ENCODE results near the gene MID1IP1.

Gene MID1IP1

DNA sequence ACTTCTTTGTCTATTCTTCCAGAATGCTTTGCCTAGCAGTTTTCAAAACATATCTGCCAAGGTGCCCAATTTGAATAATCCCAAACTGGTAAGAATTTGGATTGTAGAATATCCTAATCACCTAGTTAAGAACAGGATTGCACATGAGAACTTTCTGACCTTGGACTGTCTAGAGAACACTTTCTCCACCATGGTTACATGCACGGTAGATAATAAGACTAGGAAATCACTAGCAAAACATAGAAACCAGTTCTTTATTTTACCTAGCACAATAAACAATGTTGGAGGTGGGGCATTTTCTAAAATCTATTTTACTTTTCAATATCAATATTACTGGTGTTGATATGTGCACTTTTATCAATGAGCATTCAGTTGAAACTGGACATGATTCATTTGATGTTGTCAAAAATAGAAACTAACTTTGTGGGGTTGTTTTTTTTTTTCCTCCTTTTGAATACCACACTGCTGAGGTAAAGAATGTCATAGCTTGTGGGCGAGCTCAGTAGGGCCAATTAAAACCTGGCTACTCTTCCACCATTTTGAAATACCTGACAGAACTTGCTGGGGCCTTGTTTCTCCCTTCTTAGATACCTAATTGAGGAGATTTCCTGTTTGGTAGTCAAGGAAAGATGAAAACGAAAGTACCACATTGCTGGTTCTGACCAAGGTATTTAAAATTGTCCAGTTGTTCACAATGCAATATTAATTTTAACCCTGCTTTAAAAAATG is 10.4 kb downstream of the MID1IP1 start:
- Histone ChIP-seq H3K27me3 (replicated peaks; ENCODE audit: control insufficient read depth, insufficient read depth, low read length, poor library complexity, severe bottlenecking) (no peaks in the 10 kb centered on the region), H3K9me3 (ENCODE audit: control insufficient read depth, low read length) (no peaks in the 10 kb centered on the region), H3K27ac (ENCODE audit: insufficient read depth, low read length, poor library complexity, severe bottlenecking) (peak overlapping the region; percentile 65), H3K4me1 (ENCODE audit: control insufficient read depth, insufficient read depth, low read length, poor library complexity, severe bottlenecking) (peaks cover 23% of the 10 kb centered on the region), H3K4me3 (ENCODE audit: insufficient read depth, low read depth, low read length, poor library complexity, severe bottlenecking) (no peak overlapping the region), H3K36me3 (ENCODE audit: control insufficient read depth, insufficient read depth, low read length) (no peaks in the 10 kb centered on the region)
- DNase-seq, result no peak

- Histone ChIP-seq H3K4me1 (ENCODE audit: control insufficient read depth, insufficient read depth, low read length, poor library complexity, severe bottlenecking) (peaks cover 30% of the 10 kb centered on the region), H3K36me3 (ENCODE audit: control insufficient read depth, insufficient read depth, low read length) (no peaks in the 10 kb centered on the region), H3K27ac (ENCODE audit: insufficient read depth, low read length, poor library complexity, severe bottlenecking) (peak overlapping the region; percentile 48), H3K4me3 (ENCODE audit: insufficient read depth, low read depth, low read length, poor library complexity, severe bottlenecking) (no peak overlapping the region), H3K27me3 (replicated peaks; ENCODE audit: control insufficient read depth, insufficient read depth, low read length, poor library complexity, severe bottlenecking) (no peaks in the 10 kb centered on the region), H3K9me3 (ENCODE audit: control insufficient read depth, low read length) (no peaks in the 10 kb centered on the region)
- peak in 2 of 3 donors; percentile 9 for DNase-seq
These were observed 14.9 kb downstream of the MID1IP1 start for GRCh38 chrX:38816155-38816554.

GRCh38 chrX:38817004-38817703 is 15.9 kb downstream of the MID1IP1 start:
- Histone ChIP-seq H3K27ac (ENCODE audit: insufficient read depth, low read length, poor library complexity, severe bottlenecking) (peak overlapping the region; percentile 48), H3K4me3 (ENCODE audit: insufficient read depth, low read depth, low read length, poor library complexity, severe bottlenecking) (no peak overlapping the region), H3K27me3 (replicated peaks; ENCODE audit: control insufficient read depth, insufficient read depth, low read length, poor library complexity, severe bottlenecking) (no peaks in the 10 kb centered on the region), H3K9me3 (ENCODE audit: control insufficient read depth, low read length) (no peaks in the 10 kb centered on the region), H3K36me3 (ENCODE audit: control insufficient read depth, insufficient read depth, low read length) (no peaks in the 10 kb centered on the region), H3K4me1 (ENCODE audit: control insufficient read depth, insufficient read depth, low read length, poor library complexity, severe bottlenecking) (peaks cover 30% of the 10 kb centered on the region)
- DNase-seq, result no peak

DNA sequence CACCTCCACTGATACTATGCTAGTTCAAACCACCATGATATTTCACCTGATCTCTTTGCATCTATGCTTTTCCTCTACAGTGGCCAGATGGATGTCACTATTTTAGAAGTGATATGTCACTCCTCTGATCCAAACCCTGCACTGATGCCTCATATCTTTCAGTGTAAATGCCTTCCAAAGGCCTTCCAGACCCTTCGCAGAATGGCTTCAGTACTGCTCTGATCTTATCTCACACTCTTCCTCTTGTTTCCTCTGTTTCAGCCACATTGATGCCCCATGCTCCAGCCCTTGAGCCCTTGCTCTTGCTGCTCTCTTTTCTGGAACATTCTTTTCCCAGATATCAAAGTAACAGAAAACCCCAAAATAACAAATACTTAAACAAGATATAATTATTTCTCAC is 17.9 kb downstream of the MID1IP1 start:
- no peak for DNase-seq
- Histone ChIP-seq H3K36me3 (ENCODE audit: control insufficient read depth, insufficient read depth, low read length) (no peaks in the 10 kb centered on the region), H3K27ac (ENCODE audit: insufficient read depth, low read length, poor library complexity, severe bottlenecking) (no peak overlapping the region), H3K4me3 (ENCODE audit: insufficient read depth, low read depth, low read length, poor library complexity, severe bottlenecking) (no peak overlapping the region), H3K4me1 (ENCODE audit: control insufficient read depth, insufficient read depth, low read length, poor library complexity, severe bottlenecking) (peaks cover 30% of the 10 kb centered on the region), H3K27me3 (replicated peaks; ENCODE audit: control insufficient read depth, insufficient read depth, low read length, poor library complexity, severe bottlenecking) (no peaks in the 10 kb centered on the region), H3K9me3 (ENCODE audit: control insufficient read depth, low read length) (no peaks in the 10 kb centered on the region)

GRCh38 chrX:38819709-38820108 is 18.4 kb downstream of the MID1IP1 start:
- Histone ChIP-seq H3K4me3 (ENCODE audit: insufficient read depth, low read depth, low read length, poor library complexity, severe bottlenecking) (no peak overlapping the region), H3K9me3 (ENCODE audit: control insufficient read depth, low read length) (no peaks in the 10 kb centered on the region), H3K27ac (ENCODE audit: insufficient read depth, low read length, poor library complexity, severe bottlenecking) (no peak overlapping the region), H3K4me1 (ENCODE audit: control insufficient read depth, insufficient read depth, low read length, poor library complexity, severe bottlenecking) (peaks cover 30% of the 10 kb centered on the region), H3K27me3 (replicated peaks; ENCODE audit: control insufficient read depth, insufficient read depth, low read length, poor library complexity, severe bottlenecking) (no peaks in the 10 kb centered on the region), H3K36me3 (ENCODE audit: control insufficient read depth, insufficient read depth, low read length) (no peaks in the 10 kb centered on the region)
- DNase-seq, result no peak

DNA sequence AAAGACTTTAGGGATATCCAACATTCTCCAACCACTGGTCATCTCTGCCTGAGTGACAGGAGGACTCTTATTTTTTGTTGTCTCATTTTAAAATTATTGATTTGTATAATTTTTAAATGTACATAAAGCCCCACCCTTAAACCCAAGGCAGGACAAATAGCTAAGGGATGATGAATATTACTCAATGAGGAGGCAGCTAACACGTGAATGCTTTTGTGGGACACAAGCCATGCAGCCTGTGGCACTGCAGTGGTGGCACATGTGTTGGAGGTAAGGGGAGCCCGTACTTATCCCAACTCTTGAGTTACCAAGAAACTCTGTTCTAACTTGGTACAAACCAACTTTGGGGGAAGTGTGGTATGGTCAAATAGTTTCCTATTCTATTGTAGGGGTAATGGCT is 19.5 kb downstream of the MID1IP1 start:
- no peaks in the 10 kb centered on the region for H3K27me3 ChIP-seq (replicated peaks; ENCODE audit: control insufficient read depth, insufficient read depth, low read length, poor library complexity, severe bottlenecking)
- no peak for DNase-seq
- no peak overlapping the region for H3K4me3 ChIP-seq (ENCODE audit: insufficient read depth, low read depth, low read length, poor library complexity, severe bottlenecking)
- no peaks in the 10 kb centered on the region for H3K36me3 ChIP-seq (ENCODE audit: control insufficient read depth, insufficient read depth, low read length)
- H3K9me3 ChIP-seq (ENCODE audit: control insufficient read depth, low read length), result no peaks in the 10 kb centered on the region
- H3K4me1 ChIP-seq (ENCODE audit: control insufficient read depth, insufficient read depth, low read length, poor library complexity, severe bottlenecking), result peaks cover 30% of the 10 kb centered on the region
- H3K27ac ChIP-seq (ENCODE audit: insufficient read depth, low read length, poor library complexity, severe bottlenecking), result no peak overlapping the region

DNA sequence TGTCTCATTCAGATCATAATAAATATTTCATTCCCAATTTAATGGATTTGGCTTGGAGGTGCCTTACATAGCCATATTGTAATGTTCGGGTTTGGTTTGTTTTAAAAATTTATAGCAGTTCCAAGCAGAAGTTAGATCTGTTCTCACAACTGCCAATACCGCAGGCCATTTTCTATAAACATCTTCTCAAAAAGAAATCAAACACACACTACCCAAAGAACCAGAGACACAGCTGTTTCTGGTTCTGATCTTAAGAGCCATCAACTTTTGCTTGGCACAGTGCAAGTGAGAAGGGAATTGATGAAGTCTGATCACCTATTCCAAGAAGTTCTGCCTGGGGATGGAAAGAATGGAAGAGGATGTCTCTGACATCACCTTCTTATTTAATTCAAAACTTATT is 22.9 kb downstream of the MID1IP1 start:
- DNase-seq, result no peak
- Histone ChIP-seq H3K4me1 (ENCODE audit: control insufficient read depth, insufficient read depth, low read length, poor library complexity, severe bottlenecking) (peaks cover 5% of the 10 kb centered on the region), H3K36me3 (ENCODE audit: control insufficient read depth, insufficient read depth, low read length) (no peaks in the 10 kb centered on the region), H3K9me3 (ENCODE audit: control insufficient read depth, low read length) (no peaks in the 10 kb centered on the region), H3K4me3 (ENCODE audit: insufficient read depth, low read depth, low read length, poor library complexity, severe bottlenecking) (no peak overlapping the region), H3K27me3 (replicated peaks; ENCODE audit: control insufficient read depth, insufficient read depth, low read length, poor library complexity, severe bottlenecking) (no peaks in the 10 kb centered on the region), H3K27ac (ENCODE audit: insufficient read depth, low read length, poor library complexity, severe bottlenecking) (no peak overlapping the region)

- Histone ChIP-seq H3K4me3 (ENCODE audit: insufficient read depth, low read depth, low read length, poor library complexity, severe bottlenecking) (no peak overlapping the region), H3K27ac (ENCODE audit: insufficient read depth, low read length, poor library complexity, severe bottlenecking) (no peak overlapping the region), H3K27me3 (replicated peaks; ENCODE audit: control insufficient read depth, insufficient read depth, low read length, poor library complexity, severe bottlenecking) (no peaks in the 10 kb centered on the region), H3K36me3 (ENCODE audit: control insufficient read depth, insufficient read depth, low read length) (no peaks in the 10 kb centered on the region), H3K9me3 (ENCODE audit: control insufficient read depth, low read length) (no peaks in the 10 kb centered on the region), H3K4me1 (ENCODE audit: control insufficient read depth, insufficient read depth, low read length, poor library complexity, severe bottlenecking) (no peaks in the 10 kb centered on the region)
- DNase-seq, result no peak
These were observed 30.7 kb downstream of the MID1IP1 start for GRCh38 chrX:38831949-38832348.

DNA sequence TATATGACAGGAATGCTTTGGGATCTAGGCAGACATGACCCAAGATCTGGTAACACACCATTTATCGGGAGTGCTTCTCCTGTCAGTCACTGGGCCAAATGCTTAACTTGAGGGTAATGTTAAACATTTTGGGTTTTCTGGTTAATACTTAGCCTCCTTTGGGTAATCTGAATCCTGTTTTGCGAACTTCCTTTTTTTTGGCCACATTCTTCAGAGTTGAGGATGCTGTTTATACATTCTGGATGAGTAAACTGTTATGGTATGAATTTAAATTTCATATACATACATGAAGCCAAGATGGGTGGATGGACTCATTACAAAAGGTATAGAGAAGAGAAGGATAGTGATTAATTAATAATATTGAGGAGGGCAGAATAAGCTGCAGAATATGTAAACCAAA is 36.1 kb downstream of the MID1IP1 start:
- H3K4me3 ChIP-seq (ENCODE audit: insufficient read depth, low read depth, low read length, poor library complexity, severe bottlenecking), result no peak overlapping the region
- H3K9me3 ChIP-seq (ENCODE audit: control insufficient read depth, low read length), result no peaks in the 10 kb centered on the region
- no peaks in the 10 kb centered on the region for H3K36me3 ChIP-seq (ENCODE audit: control insufficient read depth, insufficient read depth, low read length)
- no peaks in the 10 kb centered on the region for H3K4me1 ChIP-seq (ENCODE audit: control insufficient read depth, insufficient read depth, low read length, poor library complexity, severe bottlenecking)
- no peak for DNase-seq
- no peaks in the 10 kb centered on the region for H3K27me3 ChIP-seq (replicated peaks; ENCODE audit: control insufficient read depth, insufficient read depth, low read length, poor library complexity, severe bottlenecking)
- H3K27ac ChIP-seq (ENCODE audit: insufficient read depth, low read length, poor library complexity, severe bottlenecking), result no peak overlapping the region

- DNase-seq, result no peak
- Histone ChIP-seq H3K27ac (ENCODE audit: insufficient read depth, low read length, poor library complexity, severe bottlenecking) (no peak overlapping the region), H3K27me3 (replicated peaks; ENCODE audit: control insufficient read depth, insufficient read depth, low read length, poor library complexity, severe bottlenecking) (no peaks in the 10 kb centered on the region), H3K36me3 (ENCODE audit: control insufficient read depth, insufficient read depth, low read length) (no peaks in the 10 kb centered on the region), H3K9me3 (ENCODE audit: control insufficient read depth, low read length) (no peaks in the 10 kb centered on the region), H3K4me3 (ENCODE audit: insufficient read depth, low read depth, low read length, poor library complexity, severe bottlenecking) (no peak overlapping the region), H3K4me1 (ENCODE audit: control insufficient read depth, insufficient read depth, low read length, poor library complexity, severe bottlenecking) (no peaks in the 10 kb centered on the region)
These were observed 38.0 kb downstream of the MID1IP1 start for GRCh38 chrX:38839277-38839676.
